Cardiac fibroblast (primary cell): ENCODE results near the gene CBLC.

Source experiments
- DNase-seq, 2 donors: peaks; one replicate each; pipeline versions ENCODE4 v3.0.0 to v3.0.0-alpha.2; 2010; ENCODE audit warnings: low read depth in 2 of 2
- H3K4me3 ChIP-seq, 2 donors: replicated peaks in 1 of 2; 1 replicate in 1 of 2; 2 replicates in 1 of 2; pipeline ENCODE4 v1.5.1; 2011; ENCODE audit warnings: low read depth in 2 of 2, low read length in 2 of 2, mild to moderate bottlenecking in 2 of 2, moderate library complexity in 1 of 2
- CTCF ChIP-seq: IDR thresholded peaks from one replicate; pipeline ENCODE4 v1.5.1; 2011; ENCODE audit warnings: low read depth, mild to moderate bottlenecking, low read length, inconsistent platforms

The CBLC gene

DNA sequence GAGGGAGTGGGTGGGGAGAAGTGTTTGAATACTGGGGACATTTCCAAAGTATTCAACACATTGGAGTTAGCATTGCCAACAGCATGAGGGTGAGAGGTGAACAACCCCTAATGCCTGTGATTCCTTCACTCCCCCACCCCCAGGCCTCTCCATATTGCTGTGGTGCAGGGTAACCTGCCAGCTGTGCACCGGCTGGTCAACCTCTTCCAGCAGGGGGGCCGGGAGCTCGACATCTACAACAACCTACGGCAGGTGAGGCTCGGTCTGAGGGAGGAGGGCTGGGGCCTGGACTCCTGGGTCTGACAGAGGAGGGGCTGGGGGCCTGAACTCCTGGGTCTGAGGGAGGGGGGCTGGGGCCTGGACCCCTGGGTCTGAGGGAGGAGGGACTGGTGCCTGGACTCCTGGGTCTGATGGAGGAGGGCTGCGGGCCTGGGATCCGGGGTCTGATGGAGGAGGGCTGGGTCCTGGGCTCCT, 21.6 kb upstream of the CBLC start:
- H3K4me3 ChIP-seq: no peak overlapping the region
- TF ChIP-seq CTCF: no peak
- peak in 1 of 2 donors; percentile 49 for DNase-seq

GRCh38 chr19:44757057-44757734, 20.5 kb upstream of the CBLC start:
- H3K4me3 ChIP-seq: peak overlapping the region; percentile 40 to 55
- no peak for TF ChIP-seq CTCF
- peak; percentile 72 to 93 for DNase-seq

DNA sequence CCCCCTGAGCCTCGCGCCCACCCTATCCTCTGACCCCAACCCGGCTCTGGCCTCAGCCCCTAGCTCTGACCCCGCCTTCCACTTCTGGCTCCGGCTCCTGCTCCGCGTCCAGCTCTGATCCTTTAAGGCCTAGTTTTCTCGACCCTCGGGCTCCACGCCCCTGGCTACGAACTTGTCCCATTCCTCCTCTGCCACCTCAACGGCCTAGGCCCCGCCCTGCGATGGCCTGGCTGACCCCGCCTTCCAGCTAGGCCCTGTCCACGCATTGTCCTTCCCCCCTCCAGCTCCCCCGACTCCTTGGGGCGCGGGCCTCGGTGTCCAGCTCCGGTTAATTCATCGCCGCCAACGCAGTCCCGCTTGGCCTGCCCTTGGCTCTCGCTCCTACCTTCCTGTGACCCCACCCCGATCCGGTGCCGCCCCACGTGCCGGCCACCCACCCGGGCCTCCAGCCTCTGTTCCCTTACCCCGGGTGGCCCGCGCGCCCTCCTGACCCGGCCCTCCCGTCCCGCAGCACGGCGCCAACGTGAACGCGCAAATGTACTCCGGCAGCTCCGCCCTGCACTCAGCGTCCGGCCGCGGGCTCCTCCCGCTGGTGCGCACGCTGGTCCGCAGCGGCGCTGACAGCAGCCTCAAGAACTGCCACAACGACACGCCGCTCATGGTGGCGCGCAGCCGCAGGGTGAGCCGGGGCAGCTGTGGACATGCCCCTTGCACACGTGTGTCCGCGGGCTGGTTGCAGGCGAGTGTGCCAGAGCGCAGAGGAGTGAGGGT, 19.8 kb upstream of the CBLC start:
- TF ChIP-seq CTCF: no peak
- peak; percentile 68 to 76 for DNase-seq
- peak overlapping the region; percentile 40 to 55 for H3K4me3 ChIP-seq

- peak in 1 of 2 donors; percentile 59 for DNase-seq
- no peak for TF ChIP-seq CTCF
- H3K4me3 ChIP-seq: peak overlapping the region; percentile 40 to 55
Observed at GRCh38 chr19:44758596-44758995, 19.1 kb upstream of the CBLC start.

- H3K4me3 ChIP-seq: no peak overlapping the region
- no peak for TF ChIP-seq CTCF
- no peak for DNase-seq
Observed at GRCh38 chr19:44759083-44759804, 18.4 kb upstream of the CBLC start.

GRCh38 chr19:44762038-44762437, 15.7 kb upstream of the CBLC start:
- no peak for TF ChIP-seq CTCF
- no peak for DNase-seq
- no peak overlapping the region for H3K4me3 ChIP-seq
